GM23248 (cell line): ENCODE results near the gene SMYD3.

Experiments used
- EZH2 ChIP-seq: fragments of 200-600 bp; sonication (generic); IDR thresholded peaks from 2 replicates; pipeline ENCODE4 v1.6.1; 2018; ENCODE audit warnings: antibody characterized with exemption, mild to moderate bottlenecking; ENCODE audit not compliant: insufficient read depth, poor library complexity, severe bottlenecking
- EZH2phosphoT487 ChIP-seq: fragments of 200-600 bp; sonication (generic); IDR thresholded peaks from 2 replicates; pipeline ENCODE4 v1.6.1; 2018; ENCODE audit warnings: antibody characterized with exemption, moderate library complexity, mild to moderate bottlenecking, low read depth; ENCODE audit not compliant: insufficient read depth

GRCh38 chr1:246195296-246195695 lies 311.8 kb downstream of the SMYD3 start:
- TF ChIP-seq EZH2phosphoT487 (no peak), EZH2 (no peak)
